ENCODE measurements around the gene RNF11.

GRCh38 chr1:51217101-51217500 is 19.0 kb upstream of the RNF11 start:
- TF ChIP-seq EP300 (conservative IDR thresholded peaks at IDR 0.05; ENCODE audit: poor library complexity, severe bottlenecking): no peak
- no peak for TF ChIP-seq CTCF (IDR thresholded peaks at IDR 0.05; ENCODE audit: poor library complexity, severe bottlenecking)
- TF ChIP-seq TAF1 (IDR thresholded peaks at IDR 0.05; ENCODE audit: low read depth): no peak
- no peak for TF ChIP-seq REST (IDR thresholded peaks at IDR 0.05; ENCODE audit: borderline replicate concordance)
- TF ChIP-seq EZH2 (IDR thresholded peaks at IDR 0.05; ENCODE audit: borderline replicate concordance, insufficient read depth, low read length, poor library complexity, severe bottlenecking): no peak
